Measurements from ENCODE around the gene PLCH1.

GRCh38 chr3:155387571-155387970, 357.3 kb downstream of the PLCH1 start:
- TF ChIP-seq CTCF (IDR thresholded peaks at IDR 0.05) (no peak), POLR2A (IDR thresholded peaks at IDR 0.05) (no peak)

Measured in right lobe of liver (tissue), 4 donors.